Regular cardiac myocyte (primary cell): Measurements from ENCODE around the gene ACBD3. TPM values are rescaled to one million over a fixed set of nuclear protein-coding genes. Genes with fewer than 3 reads are reported as not detected.

Experiments used
- total RNA-seq: library from RNA; depleted of rRNA; stranded (reverse); fragments of >200 nt; gene quantifications from 2 replicates; pipeline ENCODE4 v1.2.3, GENCODE V29; 2014

Gene ACBD3
- 95.6 and 109 TPM in 2 replicates for total RNA-seq

GRCh38 chr1:226186124-226187018 lies at the start of gene ACBD3:
TSS of gene ACBD3 (minus strand) at chr1:226186741. CDS start at chr1:226186675, 66 bp downstream.

GRCh38 chr1:226223157-226223785 lies 36.7 kb upstream of the ACBD3 start, which contains the start of gene MIXL1:
TSS of gene MIXL1 (plus strand) at chr1:226223664. CDS start at chr1:226223682, 18 bp downstream.

Other genes starting within 250 kb of the ACBD3 start
- under 0.01 TPM in 1 of 2 replicates, not detected in the other for gene LEFTY2, start 245.5 kb downstream of the ACBD3 start, total RNA-seq
- gene SDE2, start 187.4 kb downstream of the ACBD3 start, total RNA-seq, result 29.3 and 38.2 TPM in 2 replicates
- 85.4 and 165 TPM in 2 replicates for gene H3-3A, start 124.0 kb downstream of the ACBD3 start, total RNA-seq
- not detected in 2 replicates for gene MIXL1, start 36.9 kb upstream of the ACBD3 start, total RNA-seq
- gene LIN9, start 122.4 kb upstream of the ACBD3 start, total RNA-seq, result 2.8 and 8.4 TPM in 2 replicates
- gene PARP1, start 221.4 kb upstream of the ACBD3 start, total RNA-seq, result 47.4 and 160 TPM in 2 replicates